PC-3 (cell line): Measurements from ENCODE around the gene TTC27. TPM values are rescaled to one million over a fixed set of nuclear protein-coding genes. Genes with fewer than 3 reads are reported as not detected.
"Not testable (repeated sequence)": the region's sequence is repeated elsewhere in the genome, so short reads cannot be mapped to it uniquely, and the experiment has no call there.

Experiments
- ATAC-seq: fragments of 200-7000 bp; cut with Tn5 transposase; 2 replicates; pipeline ENCODE4 v1.9.1; 2020; ENCODE audit warnings: mild to moderate bottlenecking, moderate library complexity
- BruUV-seq: library from RNA; stranded (reverse); fragments of 400-500 nt; replicated peaks from 2 replicates; lab custom pipeline; 2021; lab: Mats Ljungman, UMichigan
- CTCF ChIA-PET: fragments of 300-600 bp; sonication (Branson Sonifier 250); formaldehyde crosslinking; loops from one replicate; lab custom pipeline; 2022; ENCODE audit warnings: antibody characterized with exemption; lab: Charles Lee
- POLR2A ChIA-PET: fragments of 300-600 bp; sonication (Branson Sonifier 250); formaldehyde crosslinking; loops from one replicate; lab custom pipeline; 2022; ENCODE audit warnings: antibody characterized with exemption; ENCODE audit not compliant: unreplicated experiment; lab: Charles Lee
- DNase-seq: peaks from one replicate; pipeline ENCODE4 v3.0.0-alpha.2; 2015
- H2AFZ ChIP-seq: fragments of 300-600 bp; sonication (generic); 2 replicates; pipeline ENCODE4 v1.6.0; 2016; ENCODE audit warnings: antibody characterized with exemption, low read length
- H3F3A ChIP-seq: fragments of 300-600 bp; sonication (generic); one replicate; pipeline ENCODE4 v1.6.0; 2017; ENCODE audit warnings: antibody characterized with exemption, low read length, control low read depth, mild to moderate bottlenecking; ENCODE audit not compliant: unreplicated experiment
- H3K27ac ChIP-seq: fragments of 300-600 bp; sonication (generic); 2 replicates; pipeline ENCODE4 v1.5.1; 2016; ENCODE audit warnings: mild to moderate bottlenecking, low read length
- H3K27me3 ChIP-seq: fragments of 300-600 bp; sonication (generic); 2 replicates; pipeline ENCODE4 v1.6.1; 2016; ENCODE audit warnings: low read length, mixed read lengths
- H3K36me3 ChIP-seq: fragments of 300-600 bp; sonication (generic); 2 replicates; pipeline ENCODE4 v1.6.1; 2016; ENCODE audit warnings: low read depth, mixed run types, low read length, mixed read lengths
- H3K4me1 ChIP-seq: fragments of 300-600 bp; sonication (generic); 2 replicates; pipeline ENCODE4 v1.5.1; 2016; ENCODE audit warnings: low read length; ENCODE audit not compliant: insufficient read depth
- H3K4me2 ChIP-seq: fragments of 300-600 bp; sonication (generic); 2 replicates; pipeline ENCODE4 v1.6.0; 2016; ENCODE audit warnings: low read length
- H3K4me3 ChIP-seq: fragments of 300-600 bp; sonication (generic); 2 replicates; pipeline ENCODE4 v1.5.1; 2016; ENCODE audit warnings: mild to moderate bottlenecking, low read length, mixed read lengths
- H3K79me2 ChIP-seq: fragments of 300-600 bp; sonication (generic); 2 replicates; pipeline ENCODE4 v1.6.1; 2017; ENCODE audit warnings: low read length, mixed read lengths
- H3K9ac ChIP-seq: fragments of 300-600 bp; sonication (generic); 2 replicates; pipeline ENCODE4 v1.6.0; 2016; ENCODE audit warnings: mild to moderate bottlenecking, low read length
- H3K9me2 ChIP-seq: fragments of 300-600 bp; sonication (generic); replicated peaks from 2 replicates; pipeline ENCODE4 v1.6.1; 2016; ENCODE audit warnings: mixed run types, low read length, mixed read lengths
- H3K9me3 ChIP-seq: fragments of 300-600 bp; sonication (generic); 2 replicates; pipeline ENCODE4 v1.6.1; 2016; ENCODE audit warnings: low read length, mixed read lengths
- H4K20me1 ChIP-seq: fragments of 300-600 bp; sonication (generic); 2 replicates; pipeline ENCODE4 v1.6.1; 2016; ENCODE audit warnings: low read length, mixed read lengths
- EZH2 ChIP-seq: fragments of 300-600 bp; sonication (generic); IDR thresholded peaks from one replicate; pipeline ENCODE4 v1.6.1; 2017; ENCODE audit warnings: antibody characterized with exemption, mild to moderate bottlenecking, low read length; ENCODE audit not compliant: unreplicated experiment
- EZH2phosphoT487 ChIP-seq: fragments of 300-600 bp; sonication (generic); IDR thresholded peaks from 2 replicates; pipeline ENCODE4 v1.6.1; 2018; ENCODE audit warnings: mild to moderate bottlenecking, antibody characterized with exemption, low read length, borderline replicate concordance
- intact Hi-C: fragments of 100-400 bp; cut with micrococcal nuclease; formaldehyde crosslinking; loops from 2 replicates; pipeline ENCODE4 v1.9.0; 2023
- total RNA-seq: library from RNA; depleted of rRNA; stranded (reverse); fragments of >200 nt; gene quantifications from 2 replicates; pipeline ENCODE4 v1.2.3, GENCODE V29; 2014
- TF ChIP-seq, protein P1 (sequence below): fragments of 300-600 bp; sonication (generic); conservative IDR thresholded peaks from 2 replicates; pipeline ENCODE4 v1.5.1; 2017; ENCODE audit warnings: antibody characterized with exemption, low read depth, mild to moderate bottlenecking, low read length

The TTC27 gene
- total RNA-seq, 1 experiment from 2014 or later, result 33.0 TPM

- H4K20me1 ChIP-seq, result no peaks in the 10 kb centered on the region
- H2AFZ ChIP-seq, result no peak overlapping the region
- H3K27ac ChIP-seq, result no peak overlapping the region
- no peak for DNase-seq
- no peaks in the 10 kb centered on the region for H3K4me1 ChIP-seq
- intact Hi-C loops, result no loop called here
- H3K9me3 ChIP-seq, result no peaks in the 10 kb centered on the region
- 0 out of 2 replicates have a peak, but pooled peaks cover under 1% of the 10 kb centered on the region for H3K36me3 ChIP-seq
- no TSS peak for BruUV-seq
- no peak overlapping the region for H3K4me2 ChIP-seq
- ChIA-PET POLR2A (no interaction called here), CTCF (no interaction called here)
- H3K4me3 ChIP-seq, result no peak overlapping the region
- ATAC-seq, result no peak
- no peaks in the 10 kb centered on the region for H3F3A ChIP-seq
- TF ChIP-seq, protein P1, sequence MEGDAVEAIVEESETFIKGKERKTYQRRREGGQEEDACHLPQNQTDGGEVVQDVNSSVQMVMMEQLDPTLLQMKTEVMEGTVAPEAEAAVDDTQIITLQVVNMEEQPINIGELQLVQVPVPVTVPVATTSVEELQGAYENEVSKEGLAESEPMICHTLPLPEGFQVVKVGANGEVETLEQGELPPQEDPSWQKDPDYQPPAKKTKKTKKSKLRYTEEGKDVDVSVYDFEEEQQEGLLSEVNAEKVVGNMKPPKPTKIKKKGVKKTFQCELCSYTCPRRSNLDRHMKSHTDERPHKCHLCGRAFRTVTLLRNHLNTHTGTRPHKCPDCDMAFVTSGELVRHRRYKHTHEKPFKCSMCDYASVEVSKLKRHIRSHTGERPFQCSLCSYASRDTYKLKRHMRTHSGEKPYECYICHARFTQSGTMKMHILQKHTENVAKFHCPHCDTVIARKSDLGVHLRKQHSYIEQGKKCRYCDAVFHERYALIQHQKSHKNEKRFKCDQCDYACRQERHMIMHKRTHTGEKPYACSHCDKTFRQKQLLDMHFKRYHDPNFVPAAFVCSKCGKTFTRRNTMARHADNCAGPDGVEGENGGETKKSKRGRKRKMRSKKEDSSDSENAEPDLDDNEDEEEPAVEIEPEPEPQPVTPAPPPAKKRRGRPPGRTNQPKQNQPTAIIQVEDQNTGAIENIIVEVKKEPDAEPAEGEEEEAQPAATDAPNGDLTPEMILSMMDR, result no peak
- TF ChIP-seq EZH2, result no peak
- TF ChIP-seq EZH2phosphoT487, result no peak
- H3K27me3 ChIP-seq, result no peaks in the 10 kb centered on the region
- no peaks in the 10 kb centered on the region for H3K9me2 ChIP-seq
- no peak overlapping the region for H3K9ac ChIP-seq
- no peaks in the 10 kb centered on the region for H3K79me2 ChIP-seq
Measured at GRCh38 chr2:32727157-32727556, 99.3 kb downstream of the TTC27 start.

- H3K4me1 ChIP-seq, H4K20me1 ChIP-seq, H3K4me2 ChIP-seq, BruUV-seq, H3K4me3 ChIP-seq, CTCF ChIA-PET, H2AFZ ChIP-seq, H3F3A ChIP-seq, H3K9ac ChIP-seq, DNase-seq, H3K36me3 ChIP-seq, H3K27me3 ChIP-seq, H3K27ac ChIP-seq, intact Hi-C loops, H3K9me2 ChIP-seq, ATAC-seq, H3K79me2 ChIP-seq, H3K9me3 ChIP-seq: not testable (repeated sequence)
- POLR2A ChIA-PET, result interaction anchor here (0.7 kb wide), 1 partner anchor 10 kb away, joined by 4 read pairs; no protein-coding TSS in a partner anchor
Measured at GRCh38 chr2:32730958-32731357, 103.1 kb downstream of the TTC27 start.

DNA sequence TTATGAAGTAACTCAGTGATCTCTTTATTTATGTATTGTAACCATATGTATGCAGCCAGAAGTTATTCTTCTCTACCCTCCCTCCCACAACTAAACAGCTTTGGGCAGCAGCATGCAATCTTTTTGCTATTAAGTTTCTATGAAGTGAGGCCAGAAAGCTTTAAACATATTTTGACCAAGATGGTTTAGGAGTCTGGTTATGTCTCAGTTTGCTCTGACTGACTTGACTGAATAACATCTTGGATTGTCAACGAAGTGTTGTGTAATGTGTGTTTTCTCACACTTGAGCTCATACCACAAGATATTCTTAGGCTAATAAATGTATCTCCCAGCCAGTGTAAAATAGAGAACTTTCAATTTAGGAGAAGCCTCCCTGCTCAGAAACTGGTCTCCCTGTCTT, 104.3 kb downstream of the TTC27 start:
- Histone ChIP-seq H3K4me1 (no peaks in the 10 kb centered on the region), H3K4me3 (no peak overlapping the region), H3K9me2 (no peaks in the 10 kb centered on the region), H2AFZ (no peak overlapping the region), H3F3A (no peaks in the 10 kb centered on the region), H3K9ac (no peak overlapping the region), H3K4me2 (no peak overlapping the region), H3K79me2 (no peaks in the 10 kb centered on the region), H3K36me3 (peaks cover 2% of the 10 kb centered on the region; the same call in 1 of the 2 replicates), H3K9me3 (no peaks in the 10 kb centered on the region), H4K20me1 (no peaks in the 10 kb centered on the region), H3K27me3 (no peaks in the 10 kb centered on the region), H3K27ac (no peak overlapping the region)
- TF ChIP-seq EZH2, result no peak
- no peak for TF ChIP-seq EZH2phosphoT487
- TF ChIP-seq, protein P1, result no peak
- DNase-seq, result no peak
- ChIA-PET CTCF (no interaction called here), POLR2A (no interaction called here)
- no TSS peak for BruUV-seq
- ATAC-seq, result no peak
- intact Hi-C loops, result no loop called here
